Glutamatergic neuron (in vitro differentiated cells): ENCODE data around the gene DCAF16. TPM values are rescaled to one million over a fixed set of nuclear protein-coding genes. Genes with fewer than 3 reads are reported as not detected.

Experiments
- DNase-seq: peaks from one replicate; pipeline ENCODE4 v3.0.0; 2022
- H3K27ac Mint-ChIP-seq: one replicate; pipeline ENCODE4 v1.8.0; 2020; ENCODE audit warnings: mild to moderate bottlenecking, mixed read lengths, inconsistent platforms; ENCODE audit not compliant: unreplicated experiment
- H3K27me3 Mint-ChIP-seq: one replicate; pipeline ENCODE4 v1.8.0; 2020; ENCODE audit warnings: mild to moderate bottlenecking, moderate library complexity, mixed read lengths, inconsistent platforms; ENCODE audit not compliant: unreplicated experiment
- H3K36me3 Mint-ChIP-seq: one replicate; pipeline ENCODE4 v1.8.0; 2020; ENCODE audit warnings: mild to moderate bottlenecking, mixed read lengths, inconsistent platforms; ENCODE audit not compliant: unreplicated experiment
- H3K4me1 Mint-ChIP-seq: one replicate; pipeline ENCODE4 v1.8.0; 2020; ENCODE audit warnings: mild to moderate bottlenecking, low read depth, mixed read lengths, inconsistent platforms; ENCODE audit not compliant: unreplicated experiment
- H3K4me3 Mint-ChIP-seq: one replicate; pipeline ENCODE4 v1.8.0; 2020; ENCODE audit warnings: mild to moderate bottlenecking, mixed read lengths, inconsistent platforms; ENCODE audit not compliant: unreplicated experiment
- H3K9me3 Mint-ChIP-seq: one replicate; pipeline ENCODE4 v1.8.0; 2020; ENCODE audit warnings: mild to moderate bottlenecking, moderate library complexity, mixed read lengths, inconsistent platforms; ENCODE audit not compliant: unreplicated experiment
- total RNA-seq: library from RNA; stranded (reverse); fragmentation: NEBNext Ultra II Directional; extraction: Animal tissue kit (Norgen Biotek cat#: 25700); gene quantifications from one replicate; pipeline ENCODE4 v1.2.1, GENCODE V29; 2021; ENCODE audit not compliant: unreplicated experiment
- TF ChIP-seq, protein P1 (sequence below): fragments of 200-600 bp; sonication (generic); IDR thresholded peaks from one replicate; pipeline ENCODE4 v1.5.0; 2021; ENCODE audit not compliant: partially characterized antibody, unreplicated experiment

The DCAF16 gene
- total RNA-seq, 1 donor from 2014 or later: 39.5 TPM

DNA sequence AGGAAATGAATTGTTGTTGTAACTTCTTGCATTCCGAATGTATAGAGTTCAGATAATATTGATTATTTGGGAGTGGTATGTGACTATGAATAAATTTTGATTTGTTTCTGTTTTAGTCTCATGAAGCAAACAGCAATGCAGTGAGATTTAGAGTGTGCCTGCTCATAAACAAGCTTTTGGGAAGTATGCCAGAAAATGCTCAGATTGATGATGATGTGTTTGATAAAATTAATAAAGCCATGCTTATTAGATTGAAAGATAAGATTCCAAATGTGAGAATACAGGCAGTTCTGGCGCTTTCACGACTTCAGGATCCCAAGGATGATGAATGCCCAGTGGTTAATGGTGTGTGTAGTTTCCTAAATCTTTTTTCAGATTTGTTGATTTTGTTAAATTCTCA lies 2.2 kb upstream of the DCAF16 start:
- TF ChIP-seq, protein P1, sequence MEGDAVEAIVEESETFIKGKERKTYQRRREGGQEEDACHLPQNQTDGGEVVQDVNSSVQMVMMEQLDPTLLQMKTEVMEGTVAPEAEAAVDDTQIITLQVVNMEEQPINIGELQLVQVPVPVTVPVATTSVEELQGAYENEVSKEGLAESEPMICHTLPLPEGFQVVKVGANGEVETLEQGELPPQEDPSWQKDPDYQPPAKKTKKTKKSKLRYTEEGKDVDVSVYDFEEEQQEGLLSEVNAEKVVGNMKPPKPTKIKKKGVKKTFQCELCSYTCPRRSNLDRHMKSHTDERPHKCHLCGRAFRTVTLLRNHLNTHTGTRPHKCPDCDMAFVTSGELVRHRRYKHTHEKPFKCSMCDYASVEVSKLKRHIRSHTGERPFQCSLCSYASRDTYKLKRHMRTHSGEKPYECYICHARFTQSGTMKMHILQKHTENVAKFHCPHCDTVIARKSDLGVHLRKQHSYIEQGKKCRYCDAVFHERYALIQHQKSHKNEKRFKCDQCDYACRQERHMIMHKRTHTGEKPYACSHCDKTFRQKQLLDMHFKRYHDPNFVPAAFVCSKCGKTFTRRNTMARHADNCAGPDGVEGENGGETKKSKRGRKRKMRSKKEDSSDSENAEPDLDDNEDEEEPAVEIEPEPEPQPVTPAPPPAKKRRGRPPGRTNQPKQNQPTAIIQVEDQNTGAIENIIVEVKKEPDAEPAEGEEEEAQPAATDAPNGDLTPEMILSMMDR: no peak
- Mint-ChIP-seq H3K36me3 (no peaks in the 10 kb centered on the region), H3K27me3 (peaks cover 10% of the 10 kb centered on the region), H3K27ac (peak overlapping the region; percentile 44), H3K4me1 (peaks cover 16% of the 10 kb centered on the region), H3K9me3 (peaks cover 4% of the 10 kb centered on the region), H3K4me3 (peak overlapping the region; percentile 53)
- DNase-seq: no peak

DNA sequence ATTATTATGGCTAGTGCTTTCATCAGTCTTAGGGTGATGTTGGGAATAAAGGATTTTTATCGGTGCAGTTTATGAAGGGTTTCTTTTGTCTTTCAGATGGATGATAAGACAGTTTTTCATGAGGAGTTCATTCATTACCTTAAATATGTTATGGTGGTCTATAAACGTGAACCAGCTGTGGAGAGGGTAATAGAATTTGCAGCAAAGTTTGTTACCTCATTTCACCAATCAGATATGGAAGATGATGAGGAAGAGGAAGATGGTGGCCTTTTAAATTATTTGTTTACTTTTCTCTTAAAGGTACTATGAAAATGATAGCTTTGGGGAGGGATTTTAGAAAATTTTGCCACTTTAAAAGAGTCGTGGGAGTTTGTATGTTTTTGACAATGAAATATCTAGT lies 1.6 kb upstream of the DCAF16 start:
- Mint-ChIP-seq H3K36me3 (no peaks in the 10 kb centered on the region), H3K27ac (peak overlapping the region; percentile 75), H3K27me3 (peaks cover 10% of the 10 kb centered on the region), H3K4me1 (peaks cover 23% of the 10 kb centered on the region), H3K9me3 (peaks cover 4% of the 10 kb centered on the region), H3K4me3 (peak overlapping the region; percentile 100)
- TF ChIP-seq, protein P1: no peak
- no peak for DNase-seq

DNA sequence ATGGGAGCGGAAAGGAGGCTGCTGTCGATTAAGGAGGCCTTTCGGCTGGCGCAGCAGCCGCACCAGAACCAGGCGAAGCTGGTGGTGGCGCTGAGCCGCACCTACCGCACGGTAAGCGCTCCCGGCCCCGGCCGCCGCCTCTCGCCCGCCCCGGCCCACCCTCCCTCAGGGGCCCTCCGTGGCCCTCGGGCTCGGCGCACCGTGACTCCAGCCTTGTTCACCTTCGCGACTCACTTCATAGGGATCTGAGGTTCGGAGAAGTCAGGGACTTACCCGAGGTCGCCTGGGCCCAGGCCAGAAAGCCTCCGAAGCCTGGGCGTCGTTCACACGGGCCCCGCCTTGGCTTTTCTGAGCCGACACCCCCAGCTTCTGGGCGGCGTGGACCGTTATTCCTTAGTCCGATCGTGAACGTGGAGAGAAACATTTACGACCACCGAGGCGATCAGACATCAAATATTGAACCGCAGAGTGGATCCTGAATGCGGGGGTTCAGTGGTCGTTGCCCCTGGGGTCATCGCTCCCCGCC lies 584 bp upstream of the DCAF16 start:
- DNase-seq: peak; percentile 19
- peak overlapping the region; percentile 98 for H3K27ac Mint-ChIP-seq

DNA sequence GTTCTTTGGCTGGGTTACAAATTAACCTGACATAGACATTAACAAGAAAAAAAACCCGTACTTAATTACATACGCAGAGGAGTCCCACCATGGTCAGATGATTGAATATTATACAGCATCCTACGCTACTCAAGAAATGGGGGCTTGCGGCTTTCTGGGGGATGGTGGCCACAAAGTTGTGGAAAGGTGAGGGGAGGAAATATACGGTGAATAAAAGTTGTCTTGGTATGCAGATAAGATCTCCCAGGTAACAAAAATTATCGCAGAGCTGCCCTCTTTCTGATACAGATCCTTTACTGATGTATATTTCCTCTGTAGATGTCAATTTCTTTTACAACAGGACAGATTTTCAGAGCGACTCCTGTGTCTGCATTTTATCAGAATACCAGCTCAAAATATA lies 890 bp downstream of the DCAF16 start:
- H3K36me3 Mint-ChIP-seq: no peaks in the 10 kb centered on the region
- peaks cover 25% of the 10 kb centered on the region for H3K4me1 Mint-ChIP-seq
- TF ChIP-seq, protein P1: no peak
- H3K27ac Mint-ChIP-seq: peak overlapping the region; percentile 98
- peaks cover 10% of the 10 kb centered on the region for H3K27me3 Mint-ChIP-seq
- DNase-seq: no peak
- H3K9me3 Mint-ChIP-seq: peaks cover 4% of the 10 kb centered on the region
- H3K4me3 Mint-ChIP-seq: peak overlapping the region; percentile 100

More for the DNA sequence above, 584 bp upstream of the DCAF16 start:
- peak overlapping the region; percentile 100 for H3K4me3 Mint-ChIP-seq
- peaks cover 4% of the 10 kb centered on the region for H3K9me3 Mint-ChIP-seq
- peaks cover 10% of the 10 kb centered on the region for H3K27me3 Mint-ChIP-seq
- TF ChIP-seq, protein P1: no peak
- peaks cover 25% of the 10 kb centered on the region for H3K4me1 Mint-ChIP-seq
- no peaks in the 10 kb centered on the region for H3K36me3 Mint-ChIP-seq

DNA sequence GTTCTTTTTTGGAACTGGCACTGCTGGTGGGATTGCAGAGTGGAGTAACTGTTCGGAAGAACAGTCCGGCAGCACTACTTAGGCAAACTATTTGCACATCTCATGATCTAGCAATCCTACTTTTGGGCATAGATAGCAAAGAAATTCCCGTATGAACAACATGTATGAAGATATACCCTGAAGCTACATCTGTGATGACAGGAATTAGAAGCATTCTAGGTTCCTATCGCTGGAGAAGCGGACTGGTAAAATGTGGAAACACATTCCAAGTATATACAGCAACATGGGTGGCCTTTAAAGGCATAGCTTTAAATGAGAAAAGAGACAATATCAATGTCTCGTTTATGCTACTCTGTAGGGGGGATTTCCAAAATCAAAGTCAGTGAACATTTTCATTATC lies 3.1 kb downstream of the DCAF16 start:
- H3K9me3 Mint-ChIP-seq: peaks cover 4% of the 10 kb centered on the region
- peaks cover 10% of the 10 kb centered on the region for H3K27me3 Mint-ChIP-seq
- no peak for DNase-seq
- H3K4me3 Mint-ChIP-seq: peak overlapping the region; percentile 79
- peaks cover 18% of the 10 kb centered on the region for H3K4me1 Mint-ChIP-seq
- no peaks in the 10 kb centered on the region for H3K36me3 Mint-ChIP-seq
- no peak overlapping the region for H3K27ac Mint-ChIP-seq
- TF ChIP-seq, protein P1: no peak
